Trophoblast cell (in vitro differentiated cells and primary cell): Measurements from ENCODE around the gene MCTP1.

Source experiments
- DNase-seq, 2 donors: peaks; one replicate each; pipeline ENCODE4 v3.0.0-alpha.2; 2016
- H2AFZ ChIP-seq: 2 replicates; pipeline ENCODE4 v1.6.1; 2013; ENCODE audit warnings: low read length, moderate library complexity, mild to moderate bottlenecking; ENCODE audit not compliant: insufficient read depth, poor library complexity
- H2AK5ac ChIP-seq: 2 replicates; pipeline ENCODE4 v1.6.1; 2013; ENCODE audit warnings: mild to moderate bottlenecking, low read length
- H2BK120ac ChIP-seq: 2 replicates; pipeline ENCODE4 v1.6.1; 2013; ENCODE audit warnings: low read length, mild to moderate bottlenecking, moderate library complexity; ENCODE audit not compliant: insufficient read depth, poor library complexity
- H2BK12ac ChIP-seq: 2 replicates; pipeline ENCODE4 v1.6.1; 2013; ENCODE audit warnings: mild to moderate bottlenecking, low read length, moderate library complexity
- H2BK5ac ChIP-seq: 2 replicates; pipeline ENCODE4 v1.6.1; 2013; ENCODE audit warnings: low read length, low read depth, moderate library complexity, mild to moderate bottlenecking; ENCODE audit not compliant: poor library complexity
- H3K14ac ChIP-seq: 2 replicates; pipeline ENCODE4 v1.6.1; 2013; ENCODE audit warnings: mild to moderate bottlenecking, low read length
- H3K18ac ChIP-seq: 2 replicates; pipeline ENCODE4 v1.6.1; 2013; ENCODE audit warnings: mild to moderate bottlenecking, low read length
- H3K23ac ChIP-seq: 2 replicates; pipeline ENCODE4 v1.6.1; 2013; ENCODE audit warnings: low read length
- H3K27ac ChIP-seq: 2 replicates; pipeline ENCODE4 v1.5.1; 2013; ENCODE audit warnings: low read depth, mild to moderate bottlenecking, inconsistent platforms, low read length, moderate library complexity
- H3K27me3 ChIP-seq: 2 replicates; pipeline ENCODE4 v1.6.1; 2013; ENCODE audit warnings: inconsistent platforms, mild to moderate bottlenecking, low read length, moderate library complexity; ENCODE audit not compliant: insufficient read depth
- H3K36me3 ChIP-seq, 2 experiments: 1 replicate in 1 of 2; 2 replicates in 1 of 2; pipeline ENCODE4 v1.6.1; 2013; ENCODE audit warnings: low read length in 2 of 2, mild to moderate bottlenecking in 2 of 2, moderate library complexity in 1 of 2; ENCODE audit not compliant: insufficient read depth in 2 of 2, control insufficient read depth in 1 of 2
- H3K4ac ChIP-seq: 2 replicates; pipeline ENCODE4 v1.6.1; 2013; ENCODE audit warnings: low read depth, mild to moderate bottlenecking, low read length, moderate library complexity
- H3K4me1 ChIP-seq, 2 experiments: 1 replicate in 1 of 2; 2 replicates in 1 of 2; pipeline ENCODE4 v1.6.1; 2013; ENCODE audit warnings: low read length in 2 of 2, mild to moderate bottlenecking in 2 of 2, moderate library complexity in 1 of 2; ENCODE audit not compliant: insufficient read depth in 2 of 2, control insufficient read depth in 1 of 2
- H3K4me2 ChIP-seq: 2 replicates; pipeline ENCODE4 v1.6.1; 2013; ENCODE audit warnings: inconsistent platforms, mild to moderate bottlenecking, low read length, moderate library complexity
- H3K4me3 ChIP-seq: 2 replicates; pipeline ENCODE4 v1.5.1; 2013; ENCODE audit warnings: mild to moderate bottlenecking, low read depth, low read length, inconsistent platforms
- H3K79me1 ChIP-seq: one replicate; pipeline ENCODE4 v1.6.1; 2013; ENCODE audit warnings: low read length
- H3K79me2 ChIP-seq: 2 replicates; pipeline ENCODE4 v1.6.1; 2013; ENCODE audit warnings: low read length, mild to moderate bottlenecking; ENCODE audit not compliant: control insufficient read depth, insufficient read depth, poor library complexity
- H3K9ac ChIP-seq: 2 replicates; pipeline ENCODE4 v1.6.1; 2013; ENCODE audit warnings: mild to moderate bottlenecking, low read length
- H3K9me3 ChIP-seq: 2 replicates; pipeline ENCODE4 v1.6.1; 2013; ENCODE audit warnings: low read depth, mild to moderate bottlenecking, control low read depth, inconsistent platforms, low read length; ENCODE audit not compliant: insufficient read depth
- H4K12ac ChIP-seq: 2 replicates; pipeline ENCODE4 v1.6.1; 2013; ENCODE audit warnings: low read depth, mild to moderate bottlenecking, low read length, moderate library complexity
- H4K8ac ChIP-seq: 2 replicates; pipeline ENCODE4 v1.6.1; 2013; ENCODE audit warnings: low read depth, mild to moderate bottlenecking, low read length, moderate library complexity
- H4K91ac ChIP-seq: one replicate; pipeline ENCODE4 v1.6.1; 2013; ENCODE audit warnings: low read depth, mild to moderate bottlenecking, low read length, moderate library complexity
- WGBS: extraction: QIAGEN DNeasy Blood & Tissue Kit; methylation state at CpG from one replicate; pipeline ENCODE4 v1.1.7; 2013; ENCODE audit warnings: missing lambda C conversion rate; ENCODE audit not compliant: insufficient read length, insufficient coverage; ENCODE audit errors: extremely low coverage; 5-methylcytosine and 5-hydroxymethylcytosine counted together

The MCTP1 gene

GRCh38 chr5:94906750-94907149 lies 378.1 kb downstream of the MCTP1 start:
- Histone ChIP-seq H4K91ac (no peak overlapping the region), H3K9me3 (no peaks in the 10 kb centered on the region), H2BK120ac (no peak overlapping the region), H3K4me3 (no peak overlapping the region), H3K23ac (no peak overlapping the region), H2BK5ac (no peak overlapping the region), H3K4ac (no peak overlapping the region), H4K12ac (no peak overlapping the region), H3K79me1 (no peaks in the 10 kb centered on the region), H3K27ac (no peak overlapping the region), H3K36me3 (no peaks in the 10 kb centered on the region), H2AK5ac (no peak overlapping the region), H3K4me2 (no peak overlapping the region), H3K9ac (no peak overlapping the region), H3K18ac (no peak overlapping the region), H3K79me2 (no peaks in the 10 kb centered on the region), H3K4me1 (no peaks in the 10 kb centered on the region), H2BK12ac (no peak overlapping the region), H3K14ac (no peak overlapping the region), H3K27me3 (no peaks in the 10 kb centered on the region), H4K8ac (no peak overlapping the region), H2AFZ (no peak overlapping the region)
- DNase-seq, result peak in 1 of 2 donors; percentile 56

GRCh38 chr5:94903726-94904125 lies 381.2 kb downstream of the MCTP1 start:
- no peak overlapping the region for H4K8ac ChIP-seq
- no CpG with 5 or more reads among the region's 3 CpGs for WGBS
- no peaks in the 10 kb centered on the region for H3K27me3 ChIP-seq
- H3K14ac ChIP-seq, result no peak overlapping the region
- H3K4ac ChIP-seq, result no peak overlapping the region
- no peak overlapping the region for H3K27ac ChIP-seq
- no peaks in the 10 kb centered on the region for H3K36me3 ChIP-seq
- DNase-seq, result no peak
- no peak overlapping the region for H2AFZ ChIP-seq
- no peak overlapping the region for H3K18ac ChIP-seq
- H3K79me2 ChIP-seq, result no peaks in the 10 kb centered on the region
- no peak overlapping the region for H3K4me3 ChIP-seq
- H3K4me2 ChIP-seq, result no peak overlapping the region
- no peak overlapping the region for H2BK120ac ChIP-seq
- no peaks in the 10 kb centered on the region for H3K9me3 ChIP-seq
- no peaks in the 10 kb centered on the region for H3K79me1 ChIP-seq
- H4K12ac ChIP-seq, result no peak overlapping the region
- H3K23ac ChIP-seq, result no peak overlapping the region
- no peak overlapping the region for H3K9ac ChIP-seq
- no peak overlapping the region for H2BK12ac ChIP-seq
- no peaks in the 10 kb centered on the region for H3K4me1 ChIP-seq
- H4K91ac ChIP-seq, result no peak overlapping the region
- H2AK5ac ChIP-seq, result no peak overlapping the region
- H2BK5ac ChIP-seq, result no peak overlapping the region

GRCh38 chr5:94901191-94901979 lies 383.5 kb downstream of the MCTP1 start:
- H3K36me3 ChIP-seq, result no peaks in the 10 kb centered on the region
- H3K23ac ChIP-seq, result no peak overlapping the region
- no peak overlapping the region for H3K18ac ChIP-seq
- no peak overlapping the region for H2AK5ac ChIP-seq
- H3K27ac ChIP-seq, result no peak overlapping the region
- H2BK120ac ChIP-seq, result no peak overlapping the region
- H4K12ac ChIP-seq, result no peak overlapping the region
- no peaks in the 10 kb centered on the region for H3K4me1 ChIP-seq
- no peak overlapping the region for H3K14ac ChIP-seq
- no peak overlapping the region for H4K91ac ChIP-seq
- H2AFZ ChIP-seq, result no peak overlapping the region
- no peak overlapping the region for H3K4me2 ChIP-seq
- no peak overlapping the region for H4K8ac ChIP-seq
- H2BK5ac ChIP-seq, result no peak overlapping the region
- no peaks in the 10 kb centered on the region for H3K9me3 ChIP-seq
- no peak overlapping the region for H2BK12ac ChIP-seq
- no peaks in the 10 kb centered on the region for H3K27me3 ChIP-seq
- no peaks in the 10 kb centered on the region for H3K79me2 ChIP-seq
- H3K79me1 ChIP-seq, result no peaks in the 10 kb centered on the region
- no CpG with 5 or more reads among the region's 5 CpGs for WGBS
- no peak overlapping the region for H3K4me3 ChIP-seq
- H3K9ac ChIP-seq, result no peak overlapping the region
- no peak overlapping the region for H3K4ac ChIP-seq
- DNase-seq, result peak in 1 of 2 donors; percentile 28

GRCh38 chr5:94900006-94900505 lies 384.8 kb downstream of the MCTP1 start:
- H3K27ac ChIP-seq, result no peak overlapping the region
- no peak overlapping the region for H3K9ac ChIP-seq
- H3K9me3 ChIP-seq, result no peaks in the 10 kb centered on the region
- H3K23ac ChIP-seq, result peak overlapping the region; percentile 5
- H3K4me3 ChIP-seq, result no peak overlapping the region
- no peaks in the 10 kb centered on the region for H3K4me1 ChIP-seq
- H3K4me2 ChIP-seq, result no peak overlapping the region
- no peaks in the 10 kb centered on the region for H3K36me3 ChIP-seq
- no peak overlapping the region for H3K14ac ChIP-seq
- no peak overlapping the region for H4K8ac ChIP-seq
- H3K27me3 ChIP-seq, result no peaks in the 10 kb centered on the region
- DNase-seq, result no peak
- no peak overlapping the region for H3K4ac ChIP-seq
- no peak overlapping the region for H2AFZ ChIP-seq
- H4K12ac ChIP-seq, result no peak overlapping the region
- H2BK5ac ChIP-seq, result no peak overlapping the region
- no peak overlapping the region for H3K18ac ChIP-seq
- WGBS, result no CpG with 5 or more reads among the region's 3 CpGs
- H2BK120ac ChIP-seq, result no peak overlapping the region
- no peak overlapping the region for H2AK5ac ChIP-seq
- H2BK12ac ChIP-seq, result no peak overlapping the region
- H3K79me1 ChIP-seq, result no peaks in the 10 kb centered on the region
- H4K91ac ChIP-seq, result no peak overlapping the region
- no peaks in the 10 kb centered on the region for H3K79me2 ChIP-seq
